HepG2 (cell line): ENCODE measurements around the gene C5orf24. TPM values are rescaled to one million over a fixed set of nuclear protein-coding genes. Genes with fewer than 3 reads are reported as not detected.

Source experiments
- CHD2 ChIP-seq: IDR thresholded peaks from 2 replicates; pipeline ENCODE4 v1.6.1; 2011; ENCODE audit warnings: low read depth, low read length, improper control_type of control experiment
- EHMT2 ChIP-seq: fragments of 200-600 bp; sonication (generic); IDR thresholded peaks from 2 replicates; pipeline ENCODE4 v1.7.0; 2017; ENCODE audit warnings: antibody characterized with exemption, low read depth, low read length, borderline replicate concordance
- FOXA1 ChIP-seq, 2 experiments: fragments of 450-650 bp in 1 of 2; sonication (generic) in 1 of 2; formaldehyde crosslinking in 1 of 2; IDR thresholded peaks; 2 replicates each; pipeline versions ENCODE4 v1.4.0 to v1.6.1; 2016 to 2020; ENCODE audit warnings: missing genetic modification reagents in 1 of 2
- GATAD1 ChIP-seq: IDR thresholded peaks from 2 replicates; pipeline ENCODE4 v1.6.1; 2016; ENCODE audit warnings: missing genetic modification reagents, missing compliant biosample characterization
- GPBP1L1 ChIP-seq: sonication (generic); formaldehyde crosslinking; IDR thresholded peaks from 2 replicates; pipeline ENCODE4 v1.5.0; 2020; ENCODE audit warnings: mild to moderate bottlenecking, missing genetic modification reagents
- HOXA9 ChIP-seq: sonication (generic); formaldehyde crosslinking; IDR thresholded peaks from 2 replicates; pipeline ENCODE4 v1.8.1; 2022; ENCODE audit warnings: missing genetic modification reagents, mild to moderate bottlenecking, moderate library complexity, borderline replicate concordance
- KLF15 ChIP-seq: sonication (generic); formaldehyde crosslinking; IDR thresholded peaks from 2 replicates; pipeline ENCODE4 v1.8.1; 2023; ENCODE audit warnings: borderline replicate concordance, mild to moderate bottlenecking, inconsistent platforms, missing genetic modification reagents, mixed read lengths
- LCORL ChIP-seq, 2 experiments: fragments of 450-650 bp in 1 of 2; sonication (generic) in 1 of 2; formaldehyde crosslinking in 1 of 2; IDR thresholded peaks; 2 replicates each; pipeline versions ENCODE4 v1.5.0 to v1.6.1; 2017 to 2020; ENCODE audit warnings: antibody characterized with exemption in 1 of 2, missing genetic modification reagents in 1 of 2
- ONECUT2 ChIP-seq: sonication (generic); formaldehyde crosslinking; IDR thresholded peaks from 2 replicates; pipeline ENCODE4 v1.4.0; 2020; ENCODE audit warnings: missing genetic modification reagents
- PRDM10 ChIP-seq: sonication (generic); formaldehyde crosslinking; IDR thresholded peaks from 2 replicates; pipeline ENCODE4 v1.4.0; 2020; ENCODE audit warnings: low read depth, missing genetic modification reagents
- REXO4 ChIP-seq: sonication (generic); formaldehyde crosslinking; IDR thresholded peaks from 2 replicates; pipeline ENCODE4 v1.8.0; 2022; ENCODE audit warnings: missing genetic modification reagents, mild to moderate bottlenecking, borderline replicate concordance
- SNAI1 ChIP-seq: sonication (generic); formaldehyde crosslinking; IDR thresholded peaks from 2 replicates; pipeline ENCODE4 v1.5.0; 2020; ENCODE audit warnings: mild to moderate bottlenecking, missing genetic modification reagents, borderline replicate concordance
- XBP1 ChIP-seq: sonication (generic); formaldehyde crosslinking; IDR thresholded peaks from 2 replicates; pipeline ENCODE4 v1.5.0; 2020; ENCODE audit warnings: missing genetic modification reagents
- ZBTB46 ChIP-seq: sonication (generic); formaldehyde crosslinking; IDR thresholded peaks from 2 replicates; pipeline ENCODE4 v1.4.0; 2020; ENCODE audit warnings: mild to moderate bottlenecking, missing genetic modification reagents, borderline replicate concordance
- ZFP90 ChIP-seq: sonication (generic); formaldehyde crosslinking; IDR thresholded peaks from 2 replicates; pipeline ENCODE4 v1.8.0; 2022; ENCODE audit warnings: missing genetic modification reagents, mild to moderate bottlenecking, inconsistent platforms, borderline replicate concordance
- ZNF10 ChIP-seq: sonication (generic); formaldehyde crosslinking; IDR thresholded peaks from 2 replicates; pipeline ENCODE4 v1.4.0; 2020; ENCODE audit warnings: mild to moderate bottlenecking, low read depth, missing genetic modification reagents, borderline replicate concordance
- ZNF138 ChIP-seq: sonication (generic); formaldehyde crosslinking; IDR thresholded peaks from 2 replicates; pipeline ENCODE4 v1.5.0; 2020; ENCODE audit warnings: mild to moderate bottlenecking, low read depth, missing genetic modification reagents
- ZNF143 ChIP-seq: sonication (generic); formaldehyde crosslinking; IDR thresholded peaks from 2 replicates; pipeline ENCODE4 v1.4.0; 2020; ENCODE audit warnings: missing genetic modification reagents
- ZNF30 ChIP-seq: sonication (generic); formaldehyde crosslinking; IDR thresholded peaks from 2 replicates; pipeline ENCODE4 v1.5.0; 2020; ENCODE audit warnings: mild to moderate bottlenecking, missing genetic modification reagents
- ZNF549 ChIP-seq: sonication (generic); formaldehyde crosslinking; IDR thresholded peaks from 2 replicates; pipeline ENCODE4 v1.5.0; 2020; ENCODE audit warnings: missing genetic modification reagents
- ZNF652 ChIP-seq: IDR thresholded peaks from 2 replicates; pipeline ENCODE4 v1.6.1; 2016; ENCODE audit warnings: low read depth, borderline replicate concordance
- ZNF816 ChIP-seq: sonication (generic); formaldehyde crosslinking; IDR thresholded peaks from 2 replicates; pipeline ENCODE4 v1.8.0; 2022; ENCODE audit warnings: missing genetic modification reagents, mild to moderate bottlenecking, borderline replicate concordance
- ZSCAN21 ChIP-seq: sonication (generic); formaldehyde crosslinking; IDR thresholded peaks from 2 replicates; pipeline ENCODE4 v1.8.0; 2022; ENCODE audit warnings: mild to moderate bottlenecking, missing genetic modification reagents, moderate library complexity, borderline replicate concordance
- polyA plus RNA-seq, 8 experiments: library from polyadenylated mRNA; depleted of rRNA in 3 of 8; stranded (reverse) in 7 of 8; unstranded in 1 of 8; fragments of >200 nt; fragmentation: Illumina TruSeq in 4 of 8; extraction: Trizol in 4 of 8; gene quantifications; 2 replicates each; pipeline versions ENCODE4 v1.2.1 to v1.2.3, GENCODE V29; 2011 to 2016; ENCODE audit warnings: low read depth in 4 of 8, missing spikeins in 1 of 8, mixed read lengths in 1 of 8; ENCODE audit not compliant: insufficient read depth in 1 of 8
- total RNA-seq, 5 experiments: library from RNA; depleted of rRNA; stranded (reverse); fragments of >200 nt; fragmentation: Illumina TruSeq; extraction: Trizol; gene quantifications; 2 replicates each; pipeline ENCODE4 v1.2.3, GENCODE V29; 2016; ENCODE audit warnings: low read depth in 1 of 5

The C5orf24 gene
- total and polyA plus RNA-seq, 2 of the 13 experiments (the other 11 are each of a cell fraction or from before 2014, with no cell fraction given) = 34.6 to 41.5 TPM

- TF ChIP-seq PRDM10 (CRISPR knock-in tag) (peak; percentile 58; the same call in 1 of the 2 replicates), EHMT2 (no peak), XBP1 (CRISPR knock-in tag) (no peak), ONECUT2 (CRISPR knock-in tag) (no peak), HOXA9 (peak; percentile 76; the same call in 1 of the 2 replicates), SNAI1 (CRISPR knock-in tag) (peak; percentile 68; the same call in 1 of the 2 replicates), ZNF549 (CRISPR knock-in tag) (no peak), ZNF816 (CRISPR knock-in tag) (peak; percentile 78; the same call in 1 of the 2 replicates), ZFP90 (CRISPR knock-in tag) (peak; percentile 54; the same call in 1 of the 2 replicates), REXO4 (CRISPR knock-in tag) (no peak; the same call in 1 of the 2 replicates), FOXA1 (IDR thresholded peaks at IDR 0.05) (no peak), FOXA1 (CRISPR knock-in tag; IDR thresholded peaks at IDR 0.05) (0 out of 2 replicates have a peak, but pooled peaks have one; percentile 2), GPBP1L1 (CRISPR knock-in tag) (no peak), ZBTB46 (CRISPR knock-in tag) (0 out of 2 replicates have a peak, but pooled peaks have one; percentile 79), CHD2 (no peak), LCORL (IDR thresholded peaks at IDR 0.05) (no peak), LCORL (CRISPR knock-in tag; IDR thresholded peaks at IDR 0.05) (peak; percentile 65), ZNF138 (CRISPR knock-in tag) (peak; percentile 76; the same call in 1 of the 2 replicates), ZNF652 (CRISPR knock-in tag) (no peak), ZNF30 (CRISPR knock-in tag) (no peak), ZNF143 (CRISPR knock-in tag) (no peak), GATAD1 (peak; percentile 72), KLF15 (CRISPR knock-in tag) (no peak; the same call in 1 of the 2 replicates), ZNF10 (CRISPR knock-in tag) (no peak), ZSCAN21 (peak; percentile 88)
Measured at GRCh38 chr5:134904610-134905245, 59.0 kb downstream of the C5orf24 start, which contains the start of gene PCBD2 (continued).
